NK-92 treated with Interleukin-12 subunit alpha and Interleukin-12 subunit beta, amount 100 ng/mL, for 24 hours (cell line): ENCODE measurements around the gene MCC.

Source experiments
- DNase-seq: peaks from one replicate; lab custom pipeline; 2025; lab: John Stamatoyannopoulos, UW

MCC gene

GRCh38 chr5:113176196-113176595 is 312.1 kb downstream of the MCC start:
- DNase-seq = no peak

GRCh38 chr5:113172231-113172826 is 315.9 kb downstream of the MCC start:
- no peak for DNase-seq

GRCh38 chr5:113171520-113171919 is 316.7 kb downstream of the MCC start:
- no peak for DNase-seq

- no peak for DNase-seq
These were observed 317.5 kb downstream of the MCC start for GRCh38 chr5:113170707-113171106.

- no peak for DNase-seq
These were observed 318.5 kb downstream of the MCC start for GRCh38 chr5:113169720-113170119.

- no peak for DNase-seq
These were observed 320.3 kb downstream of the MCC start for GRCh38 chr5:113167985-113168384.

DNA sequence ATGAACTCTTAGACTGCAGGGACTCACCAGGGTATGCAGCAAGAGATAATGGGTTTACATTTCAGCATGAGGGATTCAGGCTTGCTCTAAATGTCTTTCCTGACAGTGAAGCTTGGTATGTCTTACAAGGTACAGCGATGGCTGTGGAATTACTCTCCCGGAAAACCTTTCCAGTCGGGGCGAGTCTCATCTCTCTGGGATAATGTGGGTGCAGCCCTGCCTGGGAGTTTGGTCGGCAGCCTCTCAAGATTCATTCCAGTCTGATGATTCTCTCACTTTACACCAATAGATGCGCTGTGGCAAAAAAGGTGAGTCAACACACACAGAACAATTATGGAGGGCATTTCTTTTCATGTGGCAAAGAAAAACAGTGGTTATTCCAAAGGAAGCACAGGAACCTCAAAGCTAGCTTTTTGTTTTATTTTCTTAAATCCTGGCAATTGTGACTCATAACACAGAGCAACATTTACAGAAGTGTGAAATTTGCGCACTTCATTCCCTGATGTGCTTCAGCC is 321.3 kb downstream of the MCC start:
- DNase-seq = no peak

- no peak for DNase-seq
These were observed 322.0 kb downstream of the MCC start for GRCh38 chr5:113166261-113166660.

GRCh38 chr5:113164021-113164420 is 324.2 kb downstream of the MCC start:
- DNase-seq = no peak

DNA sequence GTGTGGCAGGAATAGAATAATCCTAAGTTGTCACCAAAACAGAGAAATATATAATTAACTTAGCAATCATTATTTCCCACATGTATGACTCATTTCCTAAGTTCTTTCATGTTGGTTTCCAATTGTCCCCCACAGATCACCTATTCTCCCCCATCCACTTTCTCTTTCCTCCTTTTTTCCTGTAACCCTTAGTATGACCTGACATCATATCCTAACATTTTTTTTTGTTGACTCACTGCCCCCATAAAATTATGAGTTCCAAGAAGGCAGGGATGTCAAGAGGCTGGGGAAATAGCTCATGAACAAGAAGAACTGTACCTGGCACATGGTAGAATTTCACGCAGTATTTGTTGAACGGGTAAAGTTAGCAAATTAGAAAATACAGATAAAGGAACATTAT is 324.9 kb downstream of the MCC start:
- no peak for DNase-seq

DNA sequence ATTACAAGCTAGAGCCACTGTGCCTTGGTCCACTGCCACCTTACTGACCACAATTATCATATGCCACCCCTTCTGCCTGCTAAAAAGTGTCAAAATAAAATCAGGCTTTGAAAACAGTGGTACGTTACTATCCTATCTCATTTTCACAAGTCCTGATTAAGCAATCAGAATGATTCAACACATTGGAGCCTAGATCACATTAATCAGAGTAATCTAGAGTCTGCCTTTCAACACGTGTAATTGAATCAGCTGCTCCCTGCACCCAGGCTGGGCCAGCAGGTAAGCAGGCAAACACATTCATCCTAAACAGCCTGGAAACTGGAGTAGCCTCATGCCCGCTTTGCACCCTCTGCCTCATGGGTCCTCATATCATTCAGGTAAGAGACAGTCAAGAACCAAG is 325.5 kb downstream of the MCC start:
- DNase-seq = no peak

- DNase-seq = no peak
These were observed 326.0 kb downstream of the MCC start for GRCh38 chr5:113162208-113162607.

GRCh38 chr5:113161806-113162205 is 326.4 kb downstream of the MCC start:
- DNase-seq = no peak

DNA sequence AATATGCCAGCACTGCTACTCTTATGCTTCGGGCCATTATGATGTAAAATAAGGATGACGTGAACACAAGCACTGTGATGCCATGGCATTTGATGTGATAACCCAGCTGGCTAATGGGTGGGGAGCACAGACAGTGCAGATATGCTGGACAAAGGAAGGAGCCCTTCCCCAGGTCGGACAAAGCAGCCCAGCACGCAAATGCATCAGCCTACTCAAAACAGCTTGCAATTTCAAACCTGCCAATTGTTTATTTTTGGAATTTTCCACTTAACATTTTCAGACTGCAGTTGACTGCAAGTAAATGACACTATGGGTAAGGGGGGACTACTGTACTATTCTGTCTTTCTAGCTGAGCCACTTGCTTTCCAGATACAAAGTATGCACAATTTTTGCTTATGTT is 330.4 kb downstream of the MCC start:
- DNase-seq = no peak

DNA sequence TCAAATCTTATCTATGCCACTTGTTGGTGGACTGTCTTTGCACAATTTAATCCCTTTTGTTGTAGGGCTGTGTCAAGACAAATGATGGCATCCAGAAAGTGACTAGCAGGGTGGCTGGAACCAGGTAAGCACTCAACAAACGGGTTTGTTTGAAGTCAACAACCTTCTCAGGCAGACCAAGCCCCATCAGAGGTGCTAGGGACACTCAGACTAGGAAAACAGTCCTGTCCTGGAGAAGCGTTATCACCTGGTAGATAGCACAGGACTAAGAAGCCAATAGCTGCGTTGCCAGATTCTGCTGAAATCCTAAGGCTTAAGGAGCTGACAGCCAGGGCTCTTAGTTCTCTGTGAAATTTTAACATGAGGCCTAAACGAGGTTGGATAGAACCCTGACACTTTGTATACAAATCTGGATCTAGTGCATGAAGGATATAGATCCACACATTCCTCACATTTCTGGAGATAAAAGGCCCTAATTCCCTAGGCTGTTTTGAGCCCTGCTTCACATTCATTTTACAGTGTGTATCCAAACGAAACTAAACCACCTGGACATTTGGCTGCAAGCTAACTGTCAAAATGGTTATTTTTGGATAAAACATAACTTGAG is 331.9 kb downstream of the MCC start:
- no peak for DNase-seq

GRCh38 chr5:113153512-113154097 is 334.6 kb downstream of the MCC start:
- DNase-seq = no peak

- no peak for DNase-seq
These were observed 335.9 kb downstream of the MCC start for GRCh38 chr5:113152380-113152740.

GRCh38 chr5:113151641-113152379 is 336.4 kb downstream of the MCC start:
- no peak for DNase-seq

DNA sequence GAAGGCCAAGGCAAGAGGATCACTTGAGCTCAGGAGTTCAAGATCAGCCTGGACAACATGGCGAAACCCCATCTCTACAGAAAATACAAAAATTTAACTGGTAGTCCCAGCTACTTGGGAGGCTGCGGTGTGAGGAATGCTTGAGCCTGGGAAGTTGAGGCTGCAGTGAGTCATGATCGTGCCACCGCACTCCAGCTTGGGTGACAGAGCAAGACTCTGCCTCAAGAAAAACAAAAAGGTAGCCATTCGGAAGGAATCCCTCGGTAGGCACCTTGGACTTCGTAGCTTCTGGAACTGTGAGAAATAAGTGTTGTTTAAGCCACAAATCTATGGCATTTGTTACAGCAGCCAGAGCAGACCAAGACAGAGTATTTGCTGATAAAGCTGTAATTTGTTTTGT is 337.4 kb downstream of the MCC start:
- no peak for DNase-seq

DNA sequence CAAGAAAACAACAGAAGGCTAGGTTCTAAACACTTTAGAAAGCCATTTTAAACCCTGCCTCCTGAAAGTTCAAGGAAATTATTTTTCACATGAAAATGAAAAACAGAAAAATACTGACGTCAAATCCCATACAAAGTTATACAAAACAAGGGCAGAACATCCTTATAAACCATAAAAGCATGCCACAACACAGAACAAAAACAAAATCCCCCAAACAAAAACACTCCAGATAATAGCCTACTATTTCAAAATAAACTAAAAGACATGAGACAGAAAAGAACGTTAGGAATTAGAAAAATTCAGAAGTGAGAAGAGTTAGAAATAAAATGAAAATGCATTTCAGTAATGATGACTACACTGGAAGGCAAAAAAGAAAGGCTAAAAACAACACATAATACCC is 338.0 kb downstream of the MCC start:
- no peak for DNase-seq

GRCh38 chr5:113147537-113147936 is 340.7 kb downstream of the MCC start:
- no peak for DNase-seq

GRCh38 chr5:113147101-113147508 is 341.1 kb downstream of the MCC start:
- no peak for DNase-seq

DNA sequence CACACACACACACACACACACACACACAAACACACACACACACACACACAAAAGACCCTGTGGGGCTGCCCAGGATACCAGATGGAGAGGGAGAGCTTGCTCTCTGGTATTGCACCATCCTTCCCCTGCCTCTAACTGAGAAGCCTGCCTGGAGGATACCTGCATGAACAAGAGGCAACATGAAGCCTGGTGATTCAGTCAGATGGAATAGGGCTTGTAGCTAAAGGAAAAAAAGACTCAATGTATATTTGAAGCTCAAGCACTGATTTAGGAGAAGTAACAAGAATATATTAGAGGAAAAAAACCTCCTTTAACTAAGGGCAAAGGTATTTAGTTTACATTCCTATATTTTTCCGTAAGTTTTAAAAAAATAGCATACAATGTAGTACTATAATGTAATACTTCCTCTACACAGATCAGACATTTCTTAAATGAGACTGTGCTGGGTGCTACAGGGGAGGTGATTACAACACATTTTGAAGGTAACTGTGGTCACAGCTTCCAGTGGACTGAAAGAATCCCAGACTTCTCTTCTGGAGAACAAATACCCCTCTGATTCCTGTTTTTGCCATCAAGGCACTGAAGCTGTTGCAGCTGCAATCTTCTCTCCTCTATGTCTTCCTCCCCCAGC is 342.4 kb downstream of the MCC start:
- DNase-seq = no peak
